HG03520 (cell line): ENCODE measurements around the gene SPIC.
"Not testable (repeated sequence)": the region's sequence is repeated elsewhere in the genome, so short reads cannot be mapped to it uniquely, and the experiment has no call there.

ENCODE experiments used
- ATAC-seq: cut with Tn5 transposase; IDR thresholded peaks from one replicate; pipeline ENCODE4 v1.9.1; 2021; ENCODE audit warnings: mild to moderate bottlenecking, moderate library complexity; ENCODE audit not compliant: unreplicated experiment

The SPIC gene

GRCh38 chr12:101474711-101475386, at the start of gene SPIC:
SPIC (plus strand) TSS chr12:101475336; CDS start chr12:101476905, 1,569 bp downstream.
- ATAC-seq, result no peak

GRCh38 chr12:101430456-101430855, 44.7 kb upstream of the SPIC start:
- no peak for ATAC-seq

GRCh38 chr12:101436136-101436535, 39.0 kb upstream of the SPIC start:
- no peak for ATAC-seq

GRCh38 chr12:101439236-101439635, 35.9 kb upstream of the SPIC start:
- no peak for ATAC-seq

GRCh38 chr12:101441461-101442224, 33.5 kb upstream of the SPIC start:
- no peak for ATAC-seq

- no peak for ATAC-seq
Observed at GRCh38 chr12:101455685-101456084, 19.5 kb upstream of the SPIC start.

- ATAC-seq, result no peak
Observed at GRCh38 chr12:101459642-101460346, 15.3 kb upstream of the SPIC start.

- ATAC-seq, result no peak
Observed at GRCh38 chr12:101468948-101469347, 6.2 kb upstream of the SPIC start.

GRCh38 chr12:101470939-101471338, 4.2 kb upstream of the SPIC start:
- ATAC-seq, result no peak

GRCh38 chr12:101471878-101472277, 3.3 kb upstream of the SPIC start:
- not testable (repeated sequence) for ATAC-seq

GRCh38 chr12:101474248-101474647, 888 bp upstream of the SPIC start:
- ATAC-seq, result no peak

GRCh38 chr12:101475751-101476305, 692 bp downstream of the SPIC start:
- no peak for ATAC-seq

- no peak for ATAC-seq
Observed at GRCh38 chr12:101480849-101481248, 5.7 kb downstream of the SPIC start.

GRCh38 chr12:101485021-101485420, 9.9 kb downstream of the SPIC start:
- no peak for ATAC-seq

- ATAC-seq, result no peak
Observed at GRCh38 chr12:101488469-101488868, 13.3 kb downstream of the SPIC start.

GRCh38 chr12:101490286-101490920, 15.3 kb downstream of the SPIC start:
- ATAC-seq, result no peak

- ATAC-seq, result no peak
Observed at GRCh38 chr12:101491329-101491728, 16.2 kb downstream of the SPIC start.

GRCh38 chr12:101493556-101493955, 18.4 kb downstream of the SPIC start:
- no peak for ATAC-seq

- no peak for ATAC-seq
Observed at GRCh38 chr12:101498252-101498651, 23.1 kb downstream of the SPIC start.

- no peak for ATAC-seq
Observed at GRCh38 chr12:101501410-101501995, 26.4 kb downstream of the SPIC start.

GRCh38 chr12:101521136-101521535, 46.0 kb downstream of the SPIC start:
- ATAC-seq, result no peak
